OCI-LY7 (cell line): ENCODE measurements around the gene ARRDC1. TPM values are rescaled to one million over a fixed set of nuclear protein-coding genes. Genes with fewer than 3 reads are reported as not detected.

Experiments
- BruUV-seq: library from RNA; stranded (reverse); fragments of 400-500 nt; replicated peaks from 2 replicates; lab custom pipeline; 2021; lab: Mats Ljungman, UMichigan
- CTCF ChIA-PET: fragments of 300-600 bp; sonication (Branson Sonifier 250); formaldehyde crosslinking; loops from one replicate; lab custom pipeline; 2022; ENCODE audit warnings: antibody characterized with exemption; ENCODE audit not compliant: unreplicated experiment; lab: Charles Lee
- POLR2A ChIA-PET: fragments of 300-600 bp; sonication (Branson Sonifier 250); formaldehyde crosslinking; loops from one replicate; lab custom pipeline; 2022; ENCODE audit warnings: antibody characterized with exemption; lab: Charles Lee
- DNase-seq: peaks from one replicate; pipeline ENCODE4 v3.0.0-alpha.2; 2015; ENCODE audit warnings: low spot score
- H2AFZ ChIP-seq: fragments of 200-600 bp; sonication (generic), shearing (Covaris generic); 2 replicates; pipeline ENCODE4 v1.6.1; 2014; ENCODE audit warnings: mild to moderate bottlenecking, antibody characterized with exemption, low read length, moderate library complexity
- H3K27ac ChIP-seq: fragments of 200-600 bp; sonication (generic); 2 replicates; pipeline ENCODE4 v1.5.1; 2014; ENCODE audit warnings: mixed run types, low read depth, mild to moderate bottlenecking, moderate library complexity, low read length, inconsistent platforms; ENCODE audit not compliant: poor library complexity, severe bottlenecking
- H3K36me3 ChIP-seq: fragments of 200-600 bp; sonication (generic); 2 replicates; pipeline ENCODE4 v1.6.1; 2014; ENCODE audit warnings: mild to moderate bottlenecking, antibody characterized with exemption, low read length, moderate library complexity, mixed read lengths; ENCODE audit not compliant: insufficient read depth
- H3K4me1 ChIP-seq: fragments of 200-600 bp; sonication (generic); 2 replicates; pipeline ENCODE4 v1.5.1; 2014; ENCODE audit warnings: mild to moderate bottlenecking, low read length; ENCODE audit not compliant: insufficient read depth, poor library complexity, severe bottlenecking
- H3K4me2 ChIP-seq: fragments of 200-600 bp; sonication (generic); 2 replicates; pipeline ENCODE4 v1.6.1; 2014; ENCODE audit warnings: mild to moderate bottlenecking, low read length
- H3K4me3 ChIP-seq: fragments of 200-600 bp; sonication (generic); 2 replicates; pipeline ENCODE4 v1.5.1; 2014; ENCODE audit warnings: mild to moderate bottlenecking, low read depth, low read length; ENCODE audit not compliant: poor library complexity, severe bottlenecking
- H3K79me2 ChIP-seq: fragments of 200-600 bp; sonication (generic); 2 replicates; pipeline ENCODE4 v1.6.1; 2016; ENCODE audit warnings: low read depth, mild to moderate bottlenecking, low read length, moderate library complexity, mixed read lengths; ENCODE audit not compliant: insufficient read depth
- H3K9me2 ChIP-seq: fragments of 200-600 bp; sonication (generic); 2 replicates; pipeline ENCODE4 v1.6.1; 2016; ENCODE audit warnings: mild to moderate bottlenecking, low read length, mixed read lengths; ENCODE audit not compliant: insufficient read depth
- H3K9me3 ChIP-seq: fragments of 200-600 bp; sonication (generic); 2 replicates; pipeline ENCODE4 v1.6.1; 2014; ENCODE audit warnings: mild to moderate bottlenecking, mixed run types, low read length, mixed read lengths
- H4K20me1 ChIP-seq: fragments of 200-600 bp; sonication (generic); 2 replicates; pipeline ENCODE4 v1.6.1; 2014; ENCODE audit warnings: mild to moderate bottlenecking, antibody characterized with exemption, low read length, moderate library complexity, mixed read lengths; ENCODE audit not compliant: insufficient read depth
- CTCF ChIP-seq: fragments of 200-600 bp; sonication (generic); conservative IDR thresholded peaks from 2 replicates; pipeline ENCODE4 v1.5.1; 2014; ENCODE audit warnings: mild to moderate bottlenecking, antibody characterized with exemption, low read length, moderate library complexity, mixed read lengths
- EZH2phosphoT487 ChIP-seq: fragments of 200-600 bp; sonication (generic); IDR thresholded peaks from 2 replicates; pipeline ENCODE4 v1.6.1; 2018; ENCODE audit warnings: low read depth, borderline replicate concordance, mild to moderate bottlenecking, mixed run types, antibody characterized with exemption, low read length, moderate library complexity, mixed read lengths
- intact Hi-C: fragments of 100-400 bp; cut with micrococcal nuclease; formaldehyde crosslinking; loops from one replicate; pipeline ENCODE4 v1.10.0; 2022; ENCODE audit not compliant: unreplicated experiment
- total RNA-seq, 2 experiments: library from RNA; depleted of rRNA in 1 of 2; stranded (reverse); fragments of >200 nt in 1 of 2; shearing (Covaris generic) in 1 of 2; gene quantifications; 2 replicates each; pipeline ENCODE4 v1.2.3, GENCODE V29; 2014 to 2022

The ARRDC1 gene
- total RNA-seq, 2 experiments from 2014 or later = 59.6 to 70.3 TPM

- Histone ChIP-seq H3K4me3 (no peak overlapping the region), H3K9me3 (no peaks in the 10 kb centered on the region), H3K4me1 (peaks cover 35% of the 10 kb centered on the region), H3K36me3 (peaks cover 50% of the 10 kb centered on the region), H3K27ac (no peak overlapping the region), H3K4me2 (no peak overlapping the region), H3K9me2 (no peaks in the 10 kb centered on the region), H3K79me2 (peaks cover 36% of the 10 kb centered on the region), H4K20me1 (peaks cover 5% of the 10 kb centered on the region; the same call in 1 of the 2 replicates), H2AFZ (no peak overlapping the region)
- intact Hi-C loops = no loop called here
- POLR2A ChIA-PET = interaction anchor here (1.0 kb wide), 1 partner anchor 23 kb away, joined by 3 read pairs; no protein-coding TSS in a partner anchor
- DNase-seq = no peak
- CTCF ChIA-PET = no interaction called here
- no TSS peak for BruUV-seq
- TF ChIP-seq EZH2phosphoT487 (no peak), CTCF (no peak)
Measured at GRCh38 chr9:137615387-137615871, 9.9 kb downstream of the ARRDC1 start.

- Histone ChIP-seq H3K79me2 (peaks cover 65% of the 10 kb centered on the region), H2AFZ (peak within 1 kb of the TSS; percentile 12; the same call in 1 of the 2 replicates), H4K20me1 (peaks cover 10% of the 10 kb centered on the region; the same call in 1 of the 2 replicates), H3K27ac (peak within 1 kb of the TSS; percentile 81), H3K4me1 (peaks cover 44% of the 10 kb centered on the region), H3K36me3 (peaks cover 70% of the 10 kb centered on the region), H3K9me3 (no peaks in the 10 kb centered on the region), H3K9me2 (no peaks in the 10 kb centered on the region), H3K4me3 (peak within 1 kb of the TSS; percentile 94), H3K4me2 (peak within 1 kb of the TSS; percentile 95)
- BruUV-seq = TSS peak; percentile 77
- intact Hi-C loops = no loop called here
- DNase-seq = peak; percentile 92
- ChIA-PET CTCF (no interaction called here), POLR2A (interaction anchor here (1.0 to 2.2 kb wide), 5 partner anchors 10 to 58 kb away, joined by 3 to 10 read pairs (median 5); no protein-coding TSS in a partner anchor)
- TF ChIP-seq CTCF = peak; percentile 43; the same call in 1 of the 2 replicates
- no peak for TF ChIP-seq EZH2phosphoT487
Measured at GRCh38 chr9:137618105-137619067, 12.9 kb downstream of the ARRDC1 start, which contains the start of gene EHMT1. EHMT1 (plus strand) TSS chr9:137619005; CDS start chr9:137619029, 24 bp downstream.
